ENCODE data around the gene EIF4H. TPM values are rescaled to one million over a fixed set of nuclear protein-coding genes. Genes with fewer than 3 reads are reported as not detected.

EIF4H gene
- total RNA-seq, 2 experiments from 2014 or later = 441 to 496 TPM

GRCh38 chr7:74226633-74227032, 52.5 kb downstream of the EIF4H start:
- Mint-ChIP-seq H3K36me3 (ENCODE audit: low read depth) (peaks cover 36% of the 10 kb centered on the region), H3K4me3 (no peak overlapping the region), H3K27me3 (no peaks in the 10 kb centered on the region), H3K9me3 (ENCODE audit: low read depth) (no peaks in the 10 kb centered on the region), H3K4me1 (no peaks in the 10 kb centered on the region), H3K27ac (no peak overlapping the region)
- intact Hi-C loops (cut with DNase I, micrococcal nuclease) = no loop called here
- no peak for DNase-seq
- ChIA-PET POLR2A (no interaction called here), CTCF (interaction anchor here (0.7 to 1.8 kb wide), 3 partner anchors 19 to 68 kb away, joined by 3 to 8 read pairs (median 3); no protein-coding TSS in a partner anchor)
- no peak for ATAC-seq

GRCh38 chr7:74228951-74229900, 55.1 kb downstream of the EIF4H start:
- CTCF ChIA-PET = interaction anchor here (0.7 to 1.5 kb wide), 4 partner anchors 23 to 172 kb away, joined by 3 to 8 read pairs (median 5); no protein-coding TSS in a partner anchor
- DNase-seq (no peak), ATAC-seq (no peak)
- intact Hi-C loops (cut with DNase I, micrococcal nuclease) = no loop called here
- Mint-ChIP-seq H3K36me3 (ENCODE audit: low read depth) (peaks cover 47% of the 10 kb centered on the region), H3K4me3 (no peak overlapping the region), H3K27me3 (no peaks in the 10 kb centered on the region), H3K9me3 (ENCODE audit: low read depth) (no peaks in the 10 kb centered on the region), H3K4me1 (no peaks in the 10 kb centered on the region), H3K27ac (peak overlapping the region; percentile 14)
- POLR2A ChIA-PET = interaction anchor here (1.5 kb wide), 1 partner anchor 11 kb away, joined by 3 read pairs; no protein-coding TSS in a partner anchor

- ChIA-PET POLR2A (no interaction called here), CTCF (interaction anchor here (0.6 to 1.3 kb wide), 6 partner anchors 24 to 1413 kb away, joined by 3 to 4 read pairs (median 3); no protein-coding TSS in a partner anchor)
- DNase-seq = no peak
- H3K4me1 Mint-ChIP-seq = no peaks in the 10 kb centered on the region
- H3K36me3 Mint-ChIP-seq (ENCODE audit: low read depth) = peaks cover 49% of the 10 kb centered on the region
- H3K4me3 Mint-ChIP-seq = no peak overlapping the region
- intact Hi-C loops (cut with DNase I, micrococcal nuclease) = no loop called here
- H3K27ac Mint-ChIP-seq = no peak overlapping the region
- H3K9me3 Mint-ChIP-seq (ENCODE audit: low read depth) = no peaks in the 10 kb centered on the region
- ATAC-seq = no peak
- no peaks in the 10 kb centered on the region for H3K27me3 Mint-ChIP-seq
Measured at GRCh38 chr7:74230446-74231231, 56.5 kb downstream of the EIF4H start.

- no peaks in the 10 kb centered on the region for H3K27me3 Mint-ChIP-seq
Measured at GRCh38 chr7:74231232-74231590, 57.1 kb downstream of the EIF4H start.

GRCh38 chr7:74233655-74234285, 59.6 kb downstream of the EIF4H start:
- peaks cover 52% of the 10 kb centered on the region for H3K36me3 Mint-ChIP-seq (ENCODE audit: low read depth)
- H3K4me1 Mint-ChIP-seq = no peaks in the 10 kb centered on the region
- ATAC-seq (no peak), DNase-seq (no peak)
- intact Hi-C loops (cut with DNase I, micrococcal nuclease) = no loop called here
- no peak overlapping the region for H3K27ac Mint-ChIP-seq
- no peak overlapping the region for H3K4me3 Mint-ChIP-seq
- ChIA-PET CTCF (interaction anchor here (0.6 kb wide), 1 partner anchor 49 kb away, joined by 5 read pairs; no protein-coding TSS in a partner anchor), POLR2A (no interaction called here)
- no peaks in the 10 kb centered on the region for H3K27me3 Mint-ChIP-seq
- no peaks in the 10 kb centered on the region for H3K9me3 Mint-ChIP-seq (ENCODE audit: low read depth)

More at GRCh38 chr7:74231232-74231590, 57.1 kb downstream of the EIF4H start:
- POLR2A ChIA-PET = no interaction called here
- CTCF ChIA-PET = interaction anchor here (0.6 to 1.3 kb wide), 3 partner anchors 25 to 144 kb away, joined by 3 read pairs; no protein-coding TSS in a partner anchor
- Mint-ChIP-seq H3K4me1 (no peaks in the 10 kb centered on the region), H3K27ac (no peak overlapping the region), H3K9me3 (ENCODE audit: low read depth) (no peaks in the 10 kb centered on the region), H3K36me3 (ENCODE audit: low read depth) (peaks cover 47% of the 10 kb centered on the region), H3K4me3 (no peak overlapping the region)
- DNase-seq (no peak), ATAC-seq (no peak)
- intact Hi-C loops (cut with DNase I, micrococcal nuclease) = no loop called here

- ChIA-PET POLR2A (interaction anchor here (0.6 kb wide), 1 partner anchor 85 kb away, joined by 3 read pairs; no protein-coding TSS in a partner anchor), CTCF (interaction anchor here (0.6 kb wide), 1 partner anchor 784 kb away, joined by 3 read pairs; no protein-coding TSS in a partner anchor)
- Mint-ChIP-seq H3K4me1 (no peaks in the 10 kb centered on the region), H3K4me3 (no peak overlapping the region), H3K36me3 (ENCODE audit: low read depth) (peaks cover 46% of the 10 kb centered on the region), H3K27ac (no peak overlapping the region), H3K27me3 (no peaks in the 10 kb centered on the region), H3K9me3 (ENCODE audit: low read depth) (no peaks in the 10 kb centered on the region)
- DNase-seq = no peak
- intact Hi-C loops (cut with DNase I, micrococcal nuclease) = no loop called here
- no peak for ATAC-seq
Measured at GRCh38 chr7:74235518-74236268, 61.5 kb downstream of the EIF4H start.

GRCh38 chr7:74236284-74236683, 62.1 kb downstream of the EIF4H start:
- DNase-seq = no peak
- no peak for ATAC-seq
- Mint-ChIP-seq H3K4me1 (no peaks in the 10 kb centered on the region), H3K9me3 (ENCODE audit: low read depth) (no peaks in the 10 kb centered on the region), H3K4me3 (no peak overlapping the region), H3K27me3 (no peaks in the 10 kb centered on the region), H3K36me3 (ENCODE audit: low read depth) (peaks cover 45% of the 10 kb centered on the region), H3K27ac (no peak overlapping the region)
- intact Hi-C loops (cut with DNase I, micrococcal nuclease) = no loop called here
- ChIA-PET POLR2A (interaction anchor here (0.6 kb wide), 1 partner anchor 84 kb away, joined by 3 read pairs; no protein-coding TSS in a partner anchor), CTCF (no interaction called here)

- DNase-seq (no peak), ATAC-seq (no peak)
- no peak overlapping the region for H3K4me3 Mint-ChIP-seq
- intact Hi-C loops (cut with DNase I, micrococcal nuclease) = no loop called here
- CTCF ChIA-PET = interaction anchor here (0.7 kb wide), 1 partner anchor 34 kb away, joined by 7 read pairs; no protein-coding TSS in a partner anchor
- H3K27me3 Mint-ChIP-seq = no peaks in the 10 kb centered on the region
- no peaks in the 10 kb centered on the region for H3K9me3 Mint-ChIP-seq (ENCODE audit: low read depth)
- H3K4me1 Mint-ChIP-seq = no peaks in the 10 kb centered on the region
- POLR2A ChIA-PET = no interaction called here
- H3K27ac Mint-ChIP-seq = no peak overlapping the region
- H3K36me3 Mint-ChIP-seq (ENCODE audit: low read depth) = peaks cover 41% of the 10 kb centered on the region
Measured at GRCh38 chr7:74240482-74240881, 66.3 kb downstream of the EIF4H start.

GRCh38 chr7:74242122-74242443, 67.9 kb downstream of the EIF4H start:
- POLR2A ChIA-PET = no interaction called here
- Mint-ChIP-seq H3K27ac (no peak overlapping the region), H3K4me1 (no peaks in the 10 kb centered on the region), H3K9me3 (ENCODE audit: low read depth) (no peaks in the 10 kb centered on the region), H3K36me3 (ENCODE audit: low read depth) (peaks cover 43% of the 10 kb centered on the region), H3K4me3 (no peak overlapping the region), H3K27me3 (no peaks in the 10 kb centered on the region)
- DNase-seq (no peak), ATAC-seq (no peak)
- CTCF ChIA-PET = interaction anchor here (1.0 kb wide), 1 partner anchor 36 kb away, joined by 3 read pairs; no protein-coding TSS in a partner anchor
- intact Hi-C loops (cut with DNase I, micrococcal nuclease) = no loop called here

GRCh38 chr7:74246497-74246896, 72.3 kb downstream of the EIF4H start:
- no peak overlapping the region for H3K4me3 Mint-ChIP-seq
- H3K9me3 Mint-ChIP-seq (ENCODE audit: low read depth) = no peaks in the 10 kb centered on the region
- no peak overlapping the region for H3K27ac Mint-ChIP-seq
- intact Hi-C loops (cut with DNase I, micrococcal nuclease) = no loop called here
- ChIA-PET POLR2A (no interaction called here), CTCF (interaction anchor here (0.6 kb wide), 1 partner anchor 154 kb away, joined by 4 read pairs; no protein-coding TSS in a partner anchor)
- DNase-seq = no peak
- ATAC-seq = no peak
- peaks cover 56% of the 10 kb centered on the region for H3K36me3 Mint-ChIP-seq (ENCODE audit: low read depth)
- no peaks in the 10 kb centered on the region for H3K27me3 Mint-ChIP-seq
- H3K4me1 Mint-ChIP-seq = peaks cover 7% of the 10 kb centered on the region
